ENCODE results near the gene UST. TPM values are rescaled to one million over a fixed set of nuclear protein-coding genes. Genes with fewer than 3 reads are reported as not detected.

The UST gene
- polyA plus RNA-seq, 1 donor (not counting 4 experiments of a cell fraction or from before 2014, with no cell fraction given) = 6.1 TPM

GRCh38 chr6:148989585-148989984 is 242.8 kb downstream of the UST start:
- Histone ChIP-seq H3K4me2 (ENCODE audit: control insufficient read depth, extremely low read depth, insufficient read depth, low read depth, low read length) (no peak overlapping the region), H3K27me3 (ENCODE audit: control insufficient read depth, extremely low read depth, insufficient read depth, low read length) (no peaks in the 10 kb centered on the region), H3K36me3 (ENCODE audit: control insufficient read depth in 2 of 2, extremely low read depth in 1 of 2, insufficient read depth in 2 of 2, low read length in 2 of 2) (no peaks in the 10 kb centered on the region), H3K9ac (ENCODE audit: control insufficient read depth, extremely low read depth, insufficient read depth, low read length) (no peak overlapping the region), H3K9me3 (ENCODE audit: control insufficient read depth, low read depth, low read length) (no peaks in the 10 kb centered on the region), H3K9me1 (ENCODE audit: control insufficient read depth, extremely low read depth, insufficient read depth, low read length) (no peaks in the 10 kb centered on the region), H3K27ac (ENCODE audit: control insufficient read depth, insufficient read depth, low read length) (no peak overlapping the region), H2AFZ (ENCODE audit: control insufficient read depth, low read length) (no peak overlapping the region), H3K4me1 (ENCODE audit: control insufficient read depth, extremely low read depth, insufficient read depth, low read length) (no peaks in the 10 kb centered on the region), H3K4me3 (ENCODE audit: control insufficient read depth in 2 of 3, extremely low read depth in 1 of 3, insufficient read depth in 2 of 3, low read depth in 1 of 3, low read length in 3 of 3) (no peak overlapping the region), H3K79me2 (ENCODE audit: control insufficient read depth, insufficient read depth, low read length) (no peaks in the 10 kb centered on the region), H4K20me1 (ENCODE audit: control insufficient read depth, extremely low read depth, insufficient read depth, low read length) (no peaks in the 10 kb centered on the region)
- FAIRE-seq (no peak), DNase-seq (ENCODE audit: low read depth, low spot score) (no peak)
- no peak for TF ChIP-seq CTCF (optimal IDR thresholded peaks at IDR 0.05 in 1 of 3, IDR thresholded peaks at IDR 0.05 in 1 of 3, conservative IDR thresholded peaks at IDR 0.05 in 1 of 3; ENCODE audit: extremely low read depth in 1 of 3, insufficient read depth in 2 of 3, low read length in 3 of 3)
- no peak for TF ChIP-seq EZH2 (IDR thresholded peaks at IDR 0.05; ENCODE audit: low read length)
- dilution Hi-C loops (cut with MboI; ENCODE audit: extremely low pct_ligation_motif_present, low sequenced_read_pairs) = no loop called here

- FAIRE-seq = no peak
- no peak overlapping the region for H3K27ac ChIP-seq (ENCODE audit: control insufficient read depth, insufficient read depth, low read length)
- no peak overlapping the region for H3K4me3 ChIP-seq (ENCODE audit: control insufficient read depth in 2 of 3, extremely low read depth in 1 of 3, insufficient read depth in 2 of 3, low read depth in 1 of 3, low read length in 3 of 3)
Observed at GRCh38 chr6:148990403-148990802, 243.6 kb downstream of the UST start.

More at GRCh38 chr6:148990403-148990802, 243.6 kb downstream of the UST start:
- H3K9ac ChIP-seq (ENCODE audit: control insufficient read depth, extremely low read depth, insufficient read depth, low read length) = no peak overlapping the region
- no peaks in the 10 kb centered on the region for H3K79me2 ChIP-seq (ENCODE audit: control insufficient read depth, insufficient read depth, low read length)
- H3K9me3 ChIP-seq (ENCODE audit: control insufficient read depth, low read depth, low read length) = no peaks in the 10 kb centered on the region
- no peaks in the 10 kb centered on the region for H3K36me3 ChIP-seq (ENCODE audit: control insufficient read depth in 2 of 2, extremely low read depth in 1 of 2, insufficient read depth in 2 of 2, low read length in 2 of 2)
- no peaks in the 10 kb centered on the region for H3K9me1 ChIP-seq (ENCODE audit: control insufficient read depth, extremely low read depth, insufficient read depth, low read length)
- no peaks in the 10 kb centered on the region for H3K4me1 ChIP-seq (ENCODE audit: control insufficient read depth, extremely low read depth, insufficient read depth, low read length)
- TF ChIP-seq EZH2 (IDR thresholded peaks at IDR 0.05; ENCODE audit: low read length) (no peak), CTCF (optimal IDR thresholded peaks at IDR 0.05 in 1 of 3, IDR thresholded peaks at IDR 0.05 in 1 of 3, conservative IDR thresholded peaks at IDR 0.05 in 1 of 3; ENCODE audit: extremely low read depth in 1 of 3, insufficient read depth in 2 of 3, low read length in 3 of 3) (no peak)
- no peaks in the 10 kb centered on the region for H3K27me3 ChIP-seq (ENCODE audit: control insufficient read depth, extremely low read depth, insufficient read depth, low read length)
- no peak for DNase-seq (ENCODE audit: low read depth, low spot score)
- H4K20me1 ChIP-seq (ENCODE audit: control insufficient read depth, extremely low read depth, insufficient read depth, low read length) = no peaks in the 10 kb centered on the region
- dilution Hi-C loops (cut with MboI; ENCODE audit: extremely low pct_ligation_motif_present, low sequenced_read_pairs) = no loop called here
- no peak overlapping the region for H2AFZ ChIP-seq (ENCODE audit: control insufficient read depth, low read length)
- H3K4me2 ChIP-seq (ENCODE audit: control insufficient read depth, extremely low read depth, insufficient read depth, low read depth, low read length) = no peak overlapping the region
